ENCODE data around the gene CDH15. TPM values are rescaled to one million over a fixed set of nuclear protein-coding genes. Genes with fewer than 3 reads are reported as not detected.

CDH15 gene
- total and polyA plus RNA-seq, 9 of the 15 experiments (the other 6 are each of a cell fraction or from before 2014, with no cell fraction given) = 0.07 to 0.18 TPM; not detected in 7

DNA sequence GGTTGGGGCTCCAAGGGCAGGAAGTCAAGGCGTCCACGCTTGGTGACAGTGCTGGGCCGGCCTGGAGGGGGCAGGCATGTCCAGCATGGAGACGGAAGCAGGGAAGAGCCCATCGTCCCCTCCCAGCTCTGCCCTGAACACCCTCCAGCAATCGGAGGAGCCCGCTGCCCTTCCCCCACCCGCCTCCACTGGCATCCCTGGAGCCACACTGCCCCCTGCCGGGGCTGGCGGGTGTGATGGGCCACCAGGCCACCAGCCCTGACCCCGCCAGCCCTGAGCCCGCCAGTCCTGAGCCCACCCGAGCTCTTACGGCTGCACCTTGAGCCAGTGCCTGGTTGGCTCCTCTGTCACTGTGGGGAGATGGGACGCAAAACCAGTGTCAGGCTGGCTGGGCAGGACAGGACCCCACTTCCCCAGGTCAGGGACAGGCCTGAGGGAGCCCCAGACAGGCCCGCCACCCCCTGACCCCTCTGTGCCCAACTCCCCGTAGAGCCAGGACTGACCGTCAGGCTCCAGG lies 4.1 kb upstream of the CDH15 start (continued):
- TF ChIP-seq, protein P1, sequence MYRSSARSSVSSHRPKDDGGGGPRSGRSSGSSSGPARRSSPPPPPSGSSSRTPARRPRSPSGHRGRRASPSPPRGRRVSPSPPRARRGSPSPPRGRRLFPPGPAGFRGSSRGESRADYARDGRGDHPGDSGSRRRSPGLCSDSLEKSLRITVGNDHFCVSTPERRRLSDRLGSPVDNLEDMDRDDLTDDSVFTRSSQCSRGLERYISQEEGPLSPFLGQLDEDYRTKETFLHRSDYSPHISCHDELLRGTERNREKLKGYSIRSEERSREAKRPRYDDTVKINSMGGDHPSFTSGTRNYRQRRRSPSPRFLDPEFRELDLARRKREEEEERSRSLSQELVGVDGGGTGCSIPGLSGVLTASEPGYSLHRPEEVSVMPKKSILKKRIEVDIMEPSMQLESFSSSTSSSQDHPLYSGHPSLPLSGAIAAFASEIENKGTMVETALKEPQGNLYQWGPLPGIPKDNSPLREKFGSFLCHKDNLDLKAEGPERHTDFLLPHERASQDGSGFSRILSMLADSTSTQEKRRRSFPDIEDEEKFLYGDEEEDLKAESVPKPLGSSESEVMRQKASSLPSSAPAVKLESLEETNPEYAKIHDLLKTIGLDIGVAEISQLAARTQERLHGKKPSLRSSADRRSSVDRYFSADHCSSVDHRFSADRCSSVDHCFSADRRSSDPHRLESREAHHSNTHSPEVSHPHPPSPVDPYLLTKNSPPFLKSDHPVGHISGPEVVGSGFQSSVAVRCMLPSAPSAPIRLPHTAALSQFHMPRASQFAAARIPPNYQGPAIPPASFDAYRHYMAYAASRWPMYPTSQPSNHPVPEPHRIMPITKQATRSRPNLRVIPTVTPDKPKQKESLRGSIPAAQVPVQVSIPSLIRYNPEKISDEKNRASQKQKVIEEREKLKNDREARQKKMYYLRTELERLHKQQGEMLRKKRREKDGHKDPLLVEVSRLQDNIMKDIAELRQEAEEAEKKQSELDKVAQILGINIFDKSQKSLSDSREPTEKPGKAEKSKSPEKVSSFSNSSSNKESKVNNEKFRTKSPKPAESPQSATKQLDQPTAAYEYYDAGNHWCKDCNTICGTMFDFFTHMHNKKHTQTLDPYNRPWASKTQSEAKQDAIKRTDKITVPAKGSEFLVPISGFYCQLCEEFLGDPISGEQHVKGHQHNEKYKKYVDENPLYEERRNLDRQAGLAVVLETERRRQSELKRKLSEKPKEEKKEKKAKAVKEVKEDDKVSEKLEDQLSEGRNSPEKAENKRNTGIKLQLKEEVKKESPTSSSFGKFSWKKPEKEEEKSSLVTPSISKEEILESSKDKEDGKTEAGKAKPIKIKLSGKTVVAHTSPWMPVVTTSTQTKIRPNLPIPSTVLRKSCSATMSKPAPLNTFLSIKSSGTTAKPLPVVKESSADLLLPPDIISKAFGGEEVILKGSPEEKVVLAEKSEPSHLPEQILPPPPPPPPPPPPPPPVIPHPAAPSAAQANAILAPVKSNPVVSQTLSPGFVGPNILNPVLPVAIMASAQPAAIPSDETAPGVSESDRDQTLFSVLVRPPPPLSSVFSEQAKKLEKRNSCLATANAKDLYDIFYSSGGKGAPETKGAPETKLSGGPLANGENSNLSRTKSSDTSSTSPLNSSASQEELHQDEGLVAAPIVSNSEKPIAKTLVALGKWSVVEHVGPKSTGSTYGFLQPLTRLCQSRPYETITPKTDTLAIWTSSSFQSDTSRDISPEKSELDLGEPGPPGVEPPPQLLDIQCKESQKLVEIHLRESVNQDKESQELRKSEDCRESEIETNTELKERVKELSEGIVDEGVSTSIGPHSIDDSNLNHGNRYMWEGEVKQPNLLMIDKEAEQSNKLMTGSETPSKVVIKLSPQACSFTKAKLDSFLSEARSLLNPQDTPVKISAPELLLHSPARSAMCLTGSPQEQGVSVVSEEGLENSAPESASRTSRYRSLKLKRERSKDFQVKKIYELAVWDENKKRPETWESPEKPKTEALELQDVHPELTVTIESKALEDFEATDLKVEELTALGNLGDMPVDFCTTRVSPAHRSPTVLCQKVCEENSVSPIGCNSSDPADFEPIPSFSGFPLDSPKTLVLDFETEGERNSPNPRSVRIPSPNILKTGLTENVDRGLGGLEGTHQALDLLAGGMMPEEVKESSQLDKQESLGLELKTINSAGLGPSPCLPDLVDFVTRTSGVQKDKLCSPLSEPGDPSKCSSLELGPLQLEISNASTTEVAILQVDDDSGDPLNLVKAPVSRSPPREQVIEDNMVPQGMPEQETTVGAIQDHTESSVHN (IDR thresholded peaks at IDR 0.05; ENCODE audit: borderline replicate concordance in 1 of 2, low read depth in 1 of 2) = no peak
- TF ChIP-seq GABPA (tag; conservative IDR thresholded peaks at IDR 0.05; ENCODE audit: low read depth) = peak; percentile 56; the same call in 1 of the 2 replicates
- no peak for TF ChIP-seq TGIF2 (CRISPR knock-in tag; IDR thresholded peaks at IDR 0.05)
- no peak for TF ChIP-seq NFXL1 (CRISPR knock-in tag; IDR thresholded peaks at IDR 0.05)
- TF ChIP-seq XRCC3 (IDR thresholded peaks at IDR 0.05) = no peak
- TF ChIP-seq TARDBP (IDR thresholded peaks at IDR 0.05) = no peak; the same call in 1 of the 2 replicates
- TF ChIP-seq, protein P2, sequence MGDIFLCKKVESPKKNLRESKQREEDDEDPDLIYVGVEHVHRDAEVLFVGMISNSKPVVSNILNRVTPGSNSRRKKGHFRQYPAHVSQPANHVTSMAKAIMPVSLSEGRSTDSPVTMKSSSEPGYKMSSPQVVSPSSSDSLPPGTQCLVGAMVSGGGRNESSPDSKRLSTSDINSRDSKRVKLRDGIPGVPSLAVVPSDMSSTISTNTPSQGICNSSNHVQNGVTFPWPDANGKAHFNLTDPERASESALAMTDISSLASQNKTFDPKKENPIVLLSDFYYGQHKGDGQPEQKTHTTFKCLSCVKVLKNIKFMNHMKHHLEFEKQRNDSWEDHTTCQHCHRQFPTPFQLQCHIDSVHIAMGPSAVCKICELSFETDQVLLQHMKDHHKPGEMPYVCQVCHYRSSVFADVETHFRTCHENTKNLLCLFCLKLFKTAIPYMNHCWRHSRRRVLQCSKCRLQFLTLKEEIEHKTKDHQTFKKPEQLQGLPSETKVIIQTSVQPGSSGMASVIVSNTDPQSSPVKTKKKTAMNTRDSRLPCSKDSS (IDR thresholded peaks at IDR 0.05; ENCODE audit: low read depth, partially characterized antibody) = no peak
- TF ChIP-seq TCF15 (CRISPR knock-in tag; IDR thresholded peaks at IDR 0.05) = no peak
- no peak for TF ChIP-seq ZNF124 (CRISPR knock-in tag; IDR thresholded peaks at IDR 0.05)
- TF ChIP-seq, protein P3, sequence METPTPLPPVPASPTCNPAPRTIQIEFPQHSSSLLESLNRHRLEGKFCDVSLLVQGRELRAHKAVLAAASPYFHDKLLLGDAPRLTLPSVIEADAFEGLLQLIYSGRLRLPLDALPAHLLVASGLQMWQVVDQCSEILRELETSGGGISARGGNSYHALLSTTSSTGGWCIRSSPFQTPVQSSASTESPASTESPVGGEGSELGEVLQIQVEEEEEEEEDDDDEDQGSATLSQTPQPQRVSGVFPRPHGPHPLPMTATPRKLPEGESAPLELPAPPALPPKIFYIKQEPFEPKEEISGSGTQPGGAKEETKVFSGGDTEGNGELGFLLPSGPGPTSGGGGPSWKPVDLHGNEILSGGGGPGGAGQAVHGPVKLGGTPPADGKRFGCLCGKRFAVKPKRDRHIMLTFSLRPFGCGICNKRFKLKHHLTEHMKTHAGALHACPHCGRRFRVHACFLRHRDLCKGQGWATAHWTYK (CRISPR knock-in tag; IDR thresholded peaks at IDR 0.05) = peak; percentile 84; the same call in 1 of the 2 replicates
- no peak for TF ChIP-seq MBD2 (IDR thresholded peaks at IDR 0.05; ENCODE audit: borderline replicate concordance, low read depth)
- TF ChIP-seq MAFK (IDR thresholded peaks at IDR 0.05; ENCODE audit: low read length) = no peak
- TF ChIP-seq HOMEZ (CRISPR knock-in tag; IDR thresholded peaks at IDR 0.05) = no peak
- TF ChIP-seq PCBP1 (IDR thresholded peaks at IDR 0.05; ENCODE audit: low read depth, low read length, poor library complexity, severe bottlenecking) = peak; percentile 80
- 0 out of 4 replicates have a peak, but pooled peaks of 1 of the 2 experiments have one; percentile 50 for TF ChIP-seq SRF (CRISPR knock-in tag; IDR thresholded peaks at IDR 0.05)

Measured in K562 (cell line).